ENCODE data around the gene TLCD2. TPM values are rescaled to one million over a fixed set of nuclear protein-coding genes. Genes with fewer than 3 reads are reported as not detected.
"Not testable (repeated sequence)": the region's sequence is repeated elsewhere in the genome, so short reads cannot be mapped to it uniquely, and the experiment has no call there.

TLCD2 gene
- total RNA-seq, 1 donor from 2014 or later = 12.7 TPM

- H3K27me3 ChIP-seq = no peaks in the 10 kb centered on the region
- H3K27ac ChIP-seq = no peak overlapping the region
- no peak for ATAC-seq
- no peaks in the 10 kb centered on the region for H3K36me3 ChIP-seq
- no peak overlapping the region for H3K4me3 ChIP-seq
- DNase-seq = no peak
- TF ChIP-seq CTCF (IDR thresholded peaks at IDR 0.05) = no peak
- intact Hi-C loops (cut with DNase I) = no loop called here
- H3K4me1 ChIP-seq = peaks cover 21% of the 10 kb centered on the region
- no peaks in the 10 kb centered on the region for H3K9me3 ChIP-seq
Measured at GRCh38 chr17:1745513-1746020, 35.4 kb upstream of the TLCD2 start.

- no peak overlapping the region for H3K27ac ChIP-seq
- no peak overlapping the region for H3K4me3 ChIP-seq
- DNase-seq = no peak
- H3K36me3 ChIP-seq = no peaks in the 10 kb centered on the region
- ATAC-seq = no peak
- H3K9me3 ChIP-seq = no peaks in the 10 kb centered on the region
- H3K27me3 ChIP-seq = no peaks in the 10 kb centered on the region
- intact Hi-C loops (cut with DNase I) = no loop called here
- peaks cover 18% of the 10 kb centered on the region for H3K4me1 ChIP-seq
- TF ChIP-seq CTCF (IDR thresholded peaks at IDR 0.05) = no peak
Measured at GRCh38 chr17:1744551-1745512, 34.7 kb upstream of the TLCD2 start.

GRCh38 chr17:1743088-1743439 is 32.9 kb upstream of the TLCD2 start:
- Histone ChIP-seq H3K4me3 (no peak overlapping the region), H3K27ac (no peak overlapping the region), H3K27me3 (no peaks in the 10 kb centered on the region), H3K4me1 (peaks cover 18% of the 10 kb centered on the region), H3K36me3 (peaks cover 1% of the 10 kb centered on the region), H3K9me3 (no peaks in the 10 kb centered on the region)
- ATAC-seq (no peak), DNase-seq (no peak)
- intact Hi-C loops (cut with DNase I) = no loop called here
- TF ChIP-seq CTCF (IDR thresholded peaks at IDR 0.05) = no peak

GRCh38 chr17:1742371-1743087 is 32.4 kb upstream of the TLCD2 start, which contains the start of gene SERPINF2:
SERPINF2 (plus strand) TSS chr17:1742871; CDS start chr17:1744996, 2,125 bp downstream.
- H3K4me1 ChIP-seq = peaks cover 21% of the 10 kb centered on the region

GRCh38 chr17:1741899-1742298 is 31.7 kb upstream of the TLCD2 start:
- Histone ChIP-seq H3K4me1 (peaks cover 21% of the 10 kb centered on the region), H3K36me3 (peaks cover 12% of the 10 kb centered on the region)
- H3K9me3 ChIP-seq; H3K4me3 ChIP-seq; ATAC-seq; intact Hi-C loops (cut with DNase I); DNase-seq; H3K27ac ChIP-seq; H3K27me3 ChIP-seq: not testable (repeated sequence)

More at GRCh38 chr17:1742371-1743087, 32.4 kb upstream of the TLCD2 start, which contains the start of gene SERPINF2:
- no peaks in the 10 kb centered on the region for H3K9me3 ChIP-seq
- ATAC-seq (peak; percentile 33), DNase-seq (peak; percentile 71)
- no peak within 1 kb of the TSS for H3K27ac ChIP-seq
- TF ChIP-seq CTCF (IDR thresholded peaks at IDR 0.05) = no peak
- H3K27me3 ChIP-seq = no peaks in the 10 kb centered on the region
- no peak within 1 kb of the TSS for H3K4me3 ChIP-seq
- peaks cover 7% of the 10 kb centered on the region for H3K36me3 ChIP-seq
- intact Hi-C loops (cut with DNase I) = no loop called here
